22Rv1 (cell line): ENCODE data around the gene SH3BP4.

Source experiments
- ZFX ChIP-seq: fragments of 450-650 bp; IDR thresholded peaks from 2 replicates; pipeline ENCODE4 v1.6.1; 2017; ENCODE audit warnings: antibody characterized with exemption, borderline replicate concordance
- TF ChIP-seq, protein P1 (sequence below): fragments of 450-650 bp; IDR thresholded peaks from 2 replicates; pipeline ENCODE4 v1.5.1; 2017; ENCODE audit warnings: mild to moderate bottlenecking

DNA sequence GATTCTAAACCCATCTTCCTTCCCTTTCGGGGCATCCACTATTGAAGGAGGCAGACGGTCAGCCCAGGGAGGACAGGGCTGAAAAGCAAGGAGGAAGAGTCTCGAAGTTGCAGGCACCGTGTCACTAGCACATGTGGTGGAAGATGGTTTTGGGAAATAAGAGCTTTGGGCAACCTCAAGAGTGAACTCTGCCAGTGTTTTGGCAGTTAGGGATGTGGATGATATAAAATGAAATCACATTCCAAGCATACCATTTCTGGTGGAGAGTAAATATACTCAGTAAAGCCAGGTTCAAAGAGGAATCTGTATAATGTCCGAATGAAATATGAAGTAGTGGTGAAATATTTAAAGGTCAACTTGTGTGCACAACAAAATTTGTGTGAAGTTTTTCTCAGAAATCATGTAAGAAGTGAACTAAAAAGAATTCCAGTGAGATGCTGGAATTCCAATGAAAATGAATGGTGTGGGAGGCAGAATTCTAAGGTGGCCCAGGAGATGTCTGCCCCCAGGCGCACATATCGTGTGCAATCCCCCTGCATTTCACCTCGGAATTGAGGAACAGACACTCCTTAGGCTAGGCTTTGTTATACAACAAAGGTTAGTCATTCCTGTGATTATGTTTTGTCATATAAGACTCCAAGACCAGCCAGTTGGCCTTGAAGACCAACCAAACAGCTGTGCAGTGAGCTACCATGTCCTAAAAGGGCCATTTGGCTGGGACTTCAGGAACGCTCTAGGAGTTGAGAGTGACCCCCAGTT is 147.1 kb downstream of the SH3BP4 start:
- TF ChIP-seq, protein P1, sequence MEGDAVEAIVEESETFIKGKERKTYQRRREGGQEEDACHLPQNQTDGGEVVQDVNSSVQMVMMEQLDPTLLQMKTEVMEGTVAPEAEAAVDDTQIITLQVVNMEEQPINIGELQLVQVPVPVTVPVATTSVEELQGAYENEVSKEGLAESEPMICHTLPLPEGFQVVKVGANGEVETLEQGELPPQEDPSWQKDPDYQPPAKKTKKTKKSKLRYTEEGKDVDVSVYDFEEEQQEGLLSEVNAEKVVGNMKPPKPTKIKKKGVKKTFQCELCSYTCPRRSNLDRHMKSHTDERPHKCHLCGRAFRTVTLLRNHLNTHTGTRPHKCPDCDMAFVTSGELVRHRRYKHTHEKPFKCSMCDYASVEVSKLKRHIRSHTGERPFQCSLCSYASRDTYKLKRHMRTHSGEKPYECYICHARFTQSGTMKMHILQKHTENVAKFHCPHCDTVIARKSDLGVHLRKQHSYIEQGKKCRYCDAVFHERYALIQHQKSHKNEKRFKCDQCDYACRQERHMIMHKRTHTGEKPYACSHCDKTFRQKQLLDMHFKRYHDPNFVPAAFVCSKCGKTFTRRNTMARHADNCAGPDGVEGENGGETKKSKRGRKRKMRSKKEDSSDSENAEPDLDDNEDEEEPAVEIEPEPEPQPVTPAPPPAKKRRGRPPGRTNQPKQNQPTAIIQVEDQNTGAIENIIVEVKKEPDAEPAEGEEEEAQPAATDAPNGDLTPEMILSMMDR, result no peak
- no peak for TF ChIP-seq ZFX
